Subcutaneous adipose tissue (tissue), 4 donors: ENCODE measurements around the gene ZFP1. TPM values are rescaled to one million over a fixed set of nuclear protein-coding genes. Genes with fewer than 3 reads are reported as not detected.

Experiments used
- CTCF ChIP-seq: fragments of 450-650 bp; IDR thresholded peaks from one replicate; pipeline ENCODE4 v1.5.1; 2016; ENCODE audit warnings: low read depth, mild to moderate bottlenecking, control low read depth, antibody characterized with exemption, moderate library complexity
- total RNA-seq, 4 donors: library from RNA; depleted of rRNA; stranded (reverse); fragments of >200 nt; gene quantifications; one replicate each; pipeline ENCODE4 v1.1.0, GENCODE V29; 2016

ZFP1 gene
- total RNA-seq, 4 donors from 2014 or later = 7.7 to 12.2 (median 8.3) TPM

- no peak for TF ChIP-seq CTCF
Measured at GRCh38 chr16:75172578-75172977, 24.3 kb downstream of the ZFP1 start.

GRCh38 chr16:75175074-75175473 is 26.8 kb downstream of the ZFP1 start:
- no peak for TF ChIP-seq CTCF

- no peak for TF ChIP-seq CTCF
Measured at GRCh38 chr16:75176926-75177325, 28.6 kb downstream of the ZFP1 start.

GRCh38 chr16:75179208-75179607 is 30.9 kb downstream of the ZFP1 start:
- TF ChIP-seq CTCF = no peak

- TF ChIP-seq CTCF = no peak
Measured at GRCh38 chr16:75181630-75182029, 33.3 kb downstream of the ZFP1 start.

GRCh38 chr16:75188832-75189477 is 40.6 kb downstream of the ZFP1 start:
- no peak for TF ChIP-seq CTCF

GRCh38 chr16:75189638-75190245 is 41.4 kb downstream of the ZFP1 start:
- no peak for TF ChIP-seq CTCF
